ENCODE results near the gene SLC46A3. TPM values are rescaled to one million over a fixed set of nuclear protein-coding genes. Genes with fewer than 3 reads are reported as not detected.
"Not testable (repeated sequence)": the region's sequence is repeated elsewhere in the genome, so short reads cannot be mapped to it uniquely, and the experiment has no call there.

SLC46A3 gene
- total RNA-seq, 3 donors from 2014 or later = 3.3 to 3.5 (median 3.5) TPM

- Mint-ChIP-seq H3K27me3 (ENCODE audit: low read depth) (no peaks in the 10 kb centered on the region), H3K4me3 (no peak overlapping the region), H3K9me3 (no peaks in the 10 kb centered on the region), H3K4me1 (ENCODE audit: low read depth) (no peaks in the 10 kb centered on the region), H3K36me3 (ENCODE audit: insufficient read depth) (no peaks in the 10 kb centered on the region)
- DNase-seq = no peak
- ATAC-seq = no peak
Observed at GRCh38 chr13:28743499-28744083, 24.8 kb upstream of the SLC46A3 start.

DNA sequence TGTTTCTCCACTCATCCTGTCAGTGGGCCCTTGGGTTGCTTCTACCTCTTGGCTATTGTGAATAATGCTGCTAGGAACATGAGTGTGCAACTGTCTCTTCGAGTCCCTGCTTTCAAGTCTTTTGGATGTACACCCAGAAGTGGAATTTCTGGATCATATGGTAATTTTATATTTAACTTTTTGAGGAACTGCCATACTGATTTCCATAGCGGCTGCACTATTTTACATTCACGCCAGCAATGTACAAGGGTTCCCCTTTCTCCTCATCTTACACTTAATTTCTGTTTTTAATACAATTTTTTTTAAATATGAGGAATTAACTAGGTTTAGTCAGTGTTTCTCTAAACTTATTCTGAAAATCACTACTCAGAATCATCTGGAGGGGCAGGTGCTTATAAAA lies 24.2 kb upstream of the SLC46A3 start:
- DNase-seq (no peak), ATAC-seq (no peak)
- Mint-ChIP-seq H3K4me3 (no peak overlapping the region), H3K4me1 (ENCODE audit: low read depth) (no peaks in the 10 kb centered on the region), H3K9me3 (no peaks in the 10 kb centered on the region), H3K27me3 (ENCODE audit: low read depth) (no peaks in the 10 kb centered on the region), H3K36me3 (ENCODE audit: insufficient read depth) (no peaks in the 10 kb centered on the region)

- not testable (repeated sequence) for DNase-seq; H3K4me1 Mint-ChIP-seq (ENCODE audit: low read depth); H3K36me3 Mint-ChIP-seq (ENCODE audit: insufficient read depth); H3K9me3 Mint-ChIP-seq; H3K4me3 Mint-ChIP-seq; ATAC-seq; H3K27me3 Mint-ChIP-seq (ENCODE audit: low read depth)
Observed at GRCh38 chr13:28742445-28742844, 23.7 kb upstream of the SLC46A3 start.

- Mint-ChIP-seq H3K4me3 (no peak overlapping the region), H3K27me3 (ENCODE audit: low read depth) (peaks cover 2% of the 10 kb centered on the region), H3K9me3 (no peaks in the 10 kb centered on the region), H3K36me3 (ENCODE audit: insufficient read depth) (no peaks in the 10 kb centered on the region), H3K4me1 (ENCODE audit: low read depth) (peaks cover under 1% of the 10 kb centered on the region)
- ATAC-seq = no peak
- DNase-seq = no peak
Observed at GRCh38 chr13:28741084-28741491, 22.3 kb upstream of the SLC46A3 start.

GRCh38 chr13:28739376-28739775 lies 20.6 kb upstream of the SLC46A3 start:
- H3K27me3 Mint-ChIP-seq (ENCODE audit: low read depth) = peaks cover 2% of the 10 kb centered on the region
- ATAC-seq = no peak
- no peaks in the 10 kb centered on the region for H3K36me3 Mint-ChIP-seq (ENCODE audit: insufficient read depth)
- no peak overlapping the region for H3K4me3 Mint-ChIP-seq
- no peak for DNase-seq
- H3K4me1 Mint-ChIP-seq (ENCODE audit: low read depth) = peaks cover 3% of the 10 kb centered on the region
- no peaks in the 10 kb centered on the region for H3K9me3 Mint-ChIP-seq

DNA sequence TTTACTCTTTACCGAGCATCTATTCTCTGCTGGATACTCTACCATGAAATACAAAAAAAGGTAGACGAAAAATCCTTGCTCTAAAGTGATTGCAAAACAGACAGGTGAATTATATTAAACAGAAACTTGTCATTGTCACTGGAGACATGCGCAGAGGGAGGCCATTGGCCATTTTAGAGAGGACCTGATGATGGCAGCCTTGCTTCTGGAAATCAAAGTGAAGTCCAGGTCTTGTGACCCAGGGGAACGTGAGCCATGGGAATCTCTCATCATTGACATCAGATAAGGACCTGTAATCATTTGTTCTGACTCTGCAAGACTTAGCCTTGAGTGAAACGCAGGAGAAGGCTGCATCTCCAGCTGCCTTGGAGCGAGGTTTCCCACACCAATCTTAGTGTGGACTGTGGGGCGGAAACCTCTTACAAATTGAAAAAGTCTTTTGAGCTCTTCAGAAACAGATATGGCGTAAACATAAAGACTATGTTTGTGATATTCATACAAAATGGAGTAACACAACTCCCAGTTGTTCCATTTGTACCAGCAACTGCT lies 16.8 kb upstream of the SLC46A3 start:
- Mint-ChIP-seq H3K9me3 (no peaks in the 10 kb centered on the region), H3K36me3 (ENCODE audit: insufficient read depth) (no peaks in the 10 kb centered on the region), H3K4me1 (ENCODE audit: low read depth) (peaks cover 3% of the 10 kb centered on the region), H3K27me3 (ENCODE audit: low read depth) (peaks cover 5% of the 10 kb centered on the region), H3K4me3 (no peak overlapping the region)
- ATAC-seq (no peak), DNase-seq (no peak)

DNA sequence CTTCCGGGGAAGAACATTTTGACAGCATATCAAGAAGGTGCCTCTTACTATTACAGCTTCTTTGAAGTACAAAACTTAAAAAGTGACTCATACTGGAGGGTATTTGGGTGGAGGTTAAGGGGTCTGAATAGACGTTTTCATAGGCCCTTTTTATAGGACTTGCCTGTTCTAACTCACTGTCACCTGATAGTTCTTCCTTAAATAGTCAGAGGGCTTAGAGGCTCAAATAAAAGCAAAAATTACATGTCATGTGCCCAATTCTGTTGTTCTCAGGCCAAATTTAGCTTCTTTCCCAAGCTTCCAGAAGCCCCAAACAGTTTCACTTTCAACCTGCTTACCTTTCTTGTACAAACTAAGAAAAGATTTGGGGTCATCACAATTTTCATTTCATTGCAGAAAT lies 16.1 kb upstream of the SLC46A3 start:
- Mint-ChIP-seq H3K36me3 (ENCODE audit: insufficient read depth) (no peaks in the 10 kb centered on the region), H3K9me3 (no peaks in the 10 kb centered on the region), H3K4me3 (no peak overlapping the region), H3K27me3 (ENCODE audit: low read depth) (peaks cover 8% of the 10 kb centered on the region), H3K4me1 (ENCODE audit: low read depth) (peaks cover 3% of the 10 kb centered on the region)
- ATAC-seq = no peak
- DNase-seq = no peak

GRCh38 chr13:28730762-28731161 lies 12.0 kb upstream of the SLC46A3 start:
- ATAC-seq = no peak
- no peak overlapping the region for H3K4me3 Mint-ChIP-seq
- H3K27me3 Mint-ChIP-seq (ENCODE audit: low read depth) = peaks cover 18% of the 10 kb centered on the region
- H3K9me3 Mint-ChIP-seq = no peaks in the 10 kb centered on the region
- no peaks in the 10 kb centered on the region for H3K4me1 Mint-ChIP-seq (ENCODE audit: low read depth)
- no peaks in the 10 kb centered on the region for H3K36me3 Mint-ChIP-seq (ENCODE audit: insufficient read depth)
- no peak for DNase-seq

GRCh38 chr13:28729541-28729940 lies 10.8 kb upstream of the SLC46A3 start:
- DNase-seq (no peak), ATAC-seq (no peak)
- Mint-ChIP-seq H3K4me3 (no peak overlapping the region), H3K36me3 (ENCODE audit: insufficient read depth) (no peaks in the 10 kb centered on the region), H3K4me1 (ENCODE audit: low read depth) (no peaks in the 10 kb centered on the region), H3K27me3 (ENCODE audit: low read depth) (peaks cover 19% of the 10 kb centered on the region), H3K9me3 (no peaks in the 10 kb centered on the region)

GRCh38 chr13:28728642-28729041 lies 9.9 kb upstream of the SLC46A3 start:
- H3K27me3 Mint-ChIP-seq (ENCODE audit: low read depth) = peaks cover 19% of the 10 kb centered on the region

DNA sequence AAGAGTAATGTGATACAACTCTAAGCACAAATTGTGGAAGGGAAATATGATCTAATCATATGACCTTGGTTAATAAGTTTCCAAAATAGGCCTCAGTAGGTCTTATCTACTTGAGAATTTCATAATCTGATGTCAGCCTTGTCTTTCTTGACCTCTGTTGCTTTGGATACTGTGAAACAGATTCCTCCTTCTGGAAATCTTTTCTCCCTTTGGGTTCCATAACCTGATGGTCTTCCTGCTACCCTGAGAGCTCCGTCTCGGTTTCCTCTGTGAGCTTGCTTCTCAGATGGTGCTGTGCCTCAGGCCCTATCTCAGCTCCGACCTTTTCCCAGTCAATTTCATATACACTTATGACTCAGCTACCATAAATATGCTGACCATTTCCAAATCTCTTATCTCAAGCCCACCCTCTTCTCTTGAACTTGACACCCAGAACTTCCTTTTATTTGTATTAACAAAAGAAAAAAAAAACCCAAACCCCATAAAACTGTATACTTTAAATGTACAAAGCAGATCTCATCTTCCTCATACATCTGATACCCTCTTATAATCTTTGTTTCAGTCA lies 6.4 kb upstream of the SLC46A3 start:
- H3K27me3 Mint-ChIP-seq (ENCODE audit: low read depth) = peaks cover 13% of the 10 kb centered on the region
- no peaks in the 10 kb centered on the region for H3K4me1 Mint-ChIP-seq (ENCODE audit: low read depth)
- no peaks in the 10 kb centered on the region for H3K9me3 Mint-ChIP-seq
- no peak for DNase-seq
- no peaks in the 10 kb centered on the region for H3K36me3 Mint-ChIP-seq (ENCODE audit: insufficient read depth)
- ATAC-seq = no peak
- no peak overlapping the region for H3K4me3 Mint-ChIP-seq

More at GRCh38 chr13:28728642-28729041, 9.9 kb upstream of the SLC46A3 start:
- Mint-ChIP-seq H3K9me3 (no peaks in the 10 kb centered on the region), H3K4me1 (ENCODE audit: low read depth) (no peaks in the 10 kb centered on the region), H3K4me3 (no peak overlapping the region), H3K36me3 (ENCODE audit: insufficient read depth) (no peaks in the 10 kb centered on the region)
- ATAC-seq (no peak), DNase-seq (no peak)

GRCh38 chr13:28723806-28724205 lies 5.0 kb upstream of the SLC46A3 start:
- H3K4me3 Mint-ChIP-seq = no peak overlapping the region
- no peaks in the 10 kb centered on the region for H3K36me3 Mint-ChIP-seq (ENCODE audit: insufficient read depth)
- H3K9me3 Mint-ChIP-seq = no peaks in the 10 kb centered on the region

DNA sequence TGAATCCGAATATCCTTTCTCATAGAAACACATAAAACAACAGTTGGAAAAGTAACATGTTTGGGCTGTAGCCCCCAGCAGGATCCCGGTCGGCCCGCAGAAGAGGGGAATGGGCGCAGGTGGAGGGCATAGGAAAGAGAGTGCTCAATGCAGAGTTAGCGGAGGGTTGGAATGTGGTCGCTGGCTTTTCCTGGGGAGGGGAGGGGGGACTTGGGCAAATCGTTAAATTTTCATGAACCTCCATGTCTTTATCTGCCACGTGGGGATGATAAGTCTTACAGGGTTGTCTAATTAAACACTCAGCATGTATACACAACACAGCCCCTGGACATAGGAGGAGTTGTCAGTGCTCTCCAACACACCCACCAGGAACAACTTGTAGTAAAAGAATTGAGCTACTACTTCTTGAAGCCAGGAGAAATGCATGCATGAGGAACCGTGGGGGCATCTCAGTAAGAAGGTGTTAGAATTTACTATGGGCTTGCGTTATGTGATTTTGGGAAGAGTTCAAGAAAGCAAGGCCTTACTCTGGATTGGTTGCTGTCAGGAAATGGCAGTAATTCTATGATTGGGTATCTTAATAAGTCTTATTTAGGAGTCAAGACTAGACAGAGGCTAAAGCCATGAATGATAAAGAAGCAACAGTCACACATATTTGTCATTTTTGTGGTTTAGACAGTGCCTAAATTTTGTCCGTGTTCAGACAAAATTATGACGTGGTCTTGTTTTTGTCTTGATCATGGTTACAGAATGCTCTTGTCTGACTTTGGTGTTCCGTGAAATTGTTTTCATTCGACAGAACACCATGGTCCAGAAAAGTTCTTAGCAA lies 671 bp upstream of the SLC46A3 start:
- Mint-ChIP-seq H3K27me3 (ENCODE audit: low read depth) (no peaks in the 10 kb centered on the region), H3K36me3 (ENCODE audit: insufficient read depth) (peaks cover 3% of the 10 kb centered on the region)
- ATAC-seq = no peak

More at GRCh38 chr13:28723806-28724205, 5.0 kb upstream of the SLC46A3 start:
- peaks cover 13% of the 10 kb centered on the region for H3K27me3 Mint-ChIP-seq (ENCODE audit: low read depth)
- H3K4me1 Mint-ChIP-seq (ENCODE audit: low read depth) = peaks cover 10% of the 10 kb centered on the region
- DNase-seq (no peak), ATAC-seq (no peak)

DNA sequence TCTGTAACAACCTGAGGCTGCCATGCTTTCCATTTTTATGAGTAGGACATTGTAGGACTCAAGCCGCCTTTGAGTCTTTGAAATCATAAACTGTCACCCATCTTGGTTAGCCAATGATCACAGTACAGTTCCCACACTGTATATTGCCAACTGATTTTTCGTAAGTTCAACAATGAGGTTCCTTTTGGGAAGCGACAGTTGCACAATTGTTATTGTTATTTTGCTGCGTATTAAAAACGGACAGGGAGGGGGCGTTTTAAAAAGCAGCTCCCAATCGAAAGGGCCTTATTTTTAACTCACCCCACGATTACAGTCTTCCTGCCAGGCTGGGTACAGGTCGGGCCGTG lies 601 bp downstream of the SLC46A3 start:
- ATAC-seq (peak in 1 of 2 donors; percentile 1), DNase-seq (no peak)
- H3K4me1 Mint-ChIP-seq (ENCODE audit: low read depth) = peaks cover 33% of the 10 kb centered on the region
- H3K4me3 Mint-ChIP-seq = peak overlapping the region; percentile 93
- H3K27me3 Mint-ChIP-seq (ENCODE audit: low read depth) = no peaks in the 10 kb centered on the region
- no peaks in the 10 kb centered on the region for H3K9me3 Mint-ChIP-seq
- peaks cover 8% of the 10 kb centered on the region for H3K36me3 Mint-ChIP-seq (ENCODE audit: insufficient read depth)

More for the DNA sequence above, 671 bp upstream of the SLC46A3 start:
- H3K9me3 Mint-ChIP-seq = no peaks in the 10 kb centered on the region
- H3K4me3 Mint-ChIP-seq = peak overlapping the region; percentile 93
- H3K4me1 Mint-ChIP-seq (ENCODE audit: low read depth) = peaks cover 33% of the 10 kb centered on the region
- DNase-seq = no peak

Measured in activated T-cell treated with anti-CD3 and anti-CD28 coated beads, Interleukin-2, amount 50 U/mL, for 4 hours (primary cell).